IPS-18c (cell line): ENCODE results near the gene CACNA2D3.

Experiments
- H3K4me3 ChIP-seq: 2 replicates; pipeline ENCODE4 v1.7.0; 2013; ENCODE audit warnings: low read depth, mild to moderate bottlenecking, low read length, moderate library complexity; ENCODE audit not compliant: insufficient read depth
- H3K9me3 ChIP-seq: one replicate; pipeline ENCODE4 v1.6.1; 2013; ENCODE audit warnings: mild to moderate bottlenecking, low read length, moderate library complexity; ENCODE audit not compliant: control insufficient read depth, insufficient read depth

The CACNA2D3 gene

DNA sequence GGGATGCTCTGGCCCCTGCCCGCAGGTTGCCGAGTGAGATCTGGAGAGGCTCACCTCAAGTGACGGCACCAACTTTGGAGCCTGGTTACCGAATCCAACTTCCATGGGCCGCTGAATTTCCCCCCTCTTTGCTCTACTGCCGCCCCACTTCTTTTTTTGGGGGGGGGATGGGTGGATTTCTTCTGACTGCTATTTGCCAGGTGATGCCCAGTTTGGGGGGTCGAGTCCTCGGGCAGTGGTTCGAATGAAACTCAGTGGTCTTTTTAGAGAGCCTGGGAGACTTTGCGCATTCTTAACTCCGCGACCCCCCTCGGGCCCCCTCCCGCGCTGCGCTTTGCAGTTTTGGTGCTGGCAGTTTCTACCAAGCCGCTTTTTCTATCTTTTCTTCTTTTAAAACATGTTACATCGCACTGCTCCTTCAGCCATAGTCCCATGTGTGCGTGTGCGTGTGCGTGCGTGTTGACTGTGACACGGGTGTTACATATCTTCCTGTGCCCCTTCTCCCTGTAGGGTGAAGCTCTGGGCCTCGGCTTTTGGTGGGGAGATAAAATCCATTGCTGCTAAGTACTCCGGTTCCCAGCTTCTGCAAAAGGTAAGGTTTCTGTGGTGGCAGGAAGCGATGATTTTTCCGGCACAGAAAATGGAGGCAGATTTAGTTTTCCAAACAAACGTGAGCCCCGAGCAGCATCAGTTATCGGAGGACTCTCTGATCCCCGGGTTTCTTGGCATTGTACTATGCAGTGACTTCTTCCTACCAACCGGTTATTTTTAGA, 837 bp downstream of the CACNA2D3 start:
- no peaks in the 10 kb centered on the region for H3K9me3 ChIP-seq
- H3K4me3 ChIP-seq = peak overlapping the region; percentile 65

DNA sequence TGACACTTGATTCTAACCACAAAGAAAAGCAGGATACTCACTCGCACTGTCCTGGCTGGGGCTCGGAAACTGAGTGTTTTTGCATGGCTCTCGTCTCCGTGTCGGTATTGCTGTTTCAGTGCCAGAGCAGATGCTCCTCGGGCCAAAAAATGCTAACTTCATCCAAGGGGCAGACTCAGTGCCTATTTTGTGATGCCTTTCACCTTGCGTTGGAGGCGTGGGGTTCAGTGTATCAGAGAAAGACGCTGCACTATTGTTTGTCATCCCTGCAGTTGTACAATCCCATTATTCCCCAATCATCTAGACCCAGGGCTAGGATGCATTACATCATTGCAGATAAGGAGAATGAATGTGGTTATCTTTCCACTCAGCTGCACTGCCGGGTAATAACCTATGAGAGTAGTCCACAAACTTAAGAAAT, 1.4 kb downstream of the CACNA2D3 start:
- Histone ChIP-seq H3K4me3 (peak overlapping the region; percentile 65; the same call in 1 of the 2 replicates), H3K9me3 (no peaks in the 10 kb centered on the region)

DNA sequence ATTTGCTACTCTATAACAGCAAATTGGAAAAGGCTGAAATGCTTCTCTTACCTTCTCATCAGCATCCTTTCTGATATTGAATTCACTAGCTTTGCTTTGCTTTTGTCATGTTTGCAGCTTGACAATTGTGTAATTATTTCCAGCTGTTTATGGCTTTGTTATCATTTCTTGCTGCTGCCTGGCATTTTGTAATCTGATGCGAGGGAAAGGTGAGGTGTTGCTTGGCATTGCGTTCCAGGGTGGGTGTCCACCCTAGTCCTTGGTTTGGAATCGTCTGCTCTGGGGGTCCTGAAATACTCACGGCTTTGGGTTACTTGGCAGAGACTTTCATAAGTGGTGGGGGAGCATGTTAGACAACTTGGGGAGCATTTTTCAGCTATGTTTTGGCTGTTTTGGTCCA, 2.9 kb downstream of the CACNA2D3 start:
- Histone ChIP-seq H3K4me3 (no peak overlapping the region), H3K9me3 (no peaks in the 10 kb centered on the region)

DNA sequence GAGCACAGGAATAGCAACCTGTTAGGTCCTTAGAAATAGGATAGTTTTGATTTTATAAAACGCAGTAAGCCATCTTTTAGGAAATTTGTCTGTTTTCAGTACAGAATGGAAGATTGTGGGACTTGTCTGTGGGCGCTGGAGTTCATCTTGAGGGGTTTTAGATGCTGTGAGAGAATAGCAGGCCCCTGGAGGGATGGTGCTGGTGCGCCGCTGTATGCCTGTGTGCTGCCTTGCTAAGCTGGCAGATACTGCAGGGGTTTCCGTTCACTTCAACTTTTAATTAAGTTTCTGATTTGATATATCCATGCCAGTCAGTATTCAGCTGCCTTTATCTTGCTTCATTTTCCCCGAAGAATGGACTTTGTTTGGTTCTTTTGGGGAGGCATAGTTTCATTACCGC, 4.2 kb downstream of the CACNA2D3 start:
- Histone ChIP-seq H3K4me3 (no peak overlapping the region), H3K9me3 (no peaks in the 10 kb centered on the region)

DNA sequence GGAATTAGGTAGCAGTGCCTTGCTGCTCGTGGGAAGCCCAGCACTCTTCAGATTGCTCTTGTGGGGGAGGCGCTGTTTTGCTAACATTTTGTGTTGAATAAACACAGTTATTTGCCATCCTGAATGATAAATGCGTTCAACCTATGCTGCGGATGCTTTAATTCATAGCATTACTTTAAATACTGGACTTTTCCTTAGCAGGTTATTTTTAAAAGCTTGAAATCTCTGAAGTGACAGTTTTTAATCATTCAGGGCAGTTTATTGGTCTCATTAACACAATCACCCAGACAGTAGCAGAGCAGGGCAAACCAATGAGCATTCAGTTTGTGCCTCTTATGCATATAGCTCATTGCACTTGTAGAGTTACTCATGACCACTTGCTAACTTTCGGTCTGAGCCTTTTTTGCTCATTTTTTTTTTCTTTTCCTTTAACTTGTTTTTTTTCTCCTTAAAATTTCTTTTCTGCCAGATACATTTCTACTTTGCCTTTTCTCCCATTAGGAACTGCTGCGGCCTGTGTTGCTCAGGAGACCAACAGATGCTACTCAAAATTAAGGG, 5.2 kb downstream of the CACNA2D3 start:
- Histone ChIP-seq H3K9me3 (no peaks in the 10 kb centered on the region), H3K4me3 (no peak overlapping the region)

DNA sequence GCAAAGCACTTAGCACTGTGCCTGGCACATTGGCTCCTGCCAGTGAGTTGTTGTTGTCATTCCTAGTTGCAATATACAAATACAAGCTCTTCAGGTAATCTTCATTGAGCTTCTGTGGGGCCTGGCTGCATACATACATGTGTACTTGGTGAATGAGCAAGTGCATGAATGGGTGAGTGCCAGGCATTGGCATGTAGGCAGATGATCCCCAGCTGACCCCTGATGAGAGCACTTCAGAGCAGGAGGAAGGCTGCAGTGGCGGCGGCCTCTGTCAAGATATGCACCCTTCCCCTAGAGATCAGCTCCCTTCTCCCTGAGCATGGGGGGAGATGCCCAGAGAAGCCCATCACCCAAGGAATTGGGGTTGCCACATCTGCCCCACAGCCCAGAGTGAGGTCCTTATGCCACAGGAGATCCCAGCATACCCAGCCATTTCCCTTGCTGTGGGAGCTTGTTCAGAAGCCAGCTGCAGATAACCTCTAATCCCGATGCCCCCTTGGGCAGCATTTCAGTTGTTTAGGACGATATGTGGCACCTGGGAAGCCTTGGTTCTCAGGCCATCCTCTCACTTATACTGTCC, 8.8 kb downstream of the CACNA2D3 start:
- H3K4me3 ChIP-seq = no peak overlapping the region
- H3K9me3 ChIP-seq = no peaks in the 10 kb centered on the region

DNA sequence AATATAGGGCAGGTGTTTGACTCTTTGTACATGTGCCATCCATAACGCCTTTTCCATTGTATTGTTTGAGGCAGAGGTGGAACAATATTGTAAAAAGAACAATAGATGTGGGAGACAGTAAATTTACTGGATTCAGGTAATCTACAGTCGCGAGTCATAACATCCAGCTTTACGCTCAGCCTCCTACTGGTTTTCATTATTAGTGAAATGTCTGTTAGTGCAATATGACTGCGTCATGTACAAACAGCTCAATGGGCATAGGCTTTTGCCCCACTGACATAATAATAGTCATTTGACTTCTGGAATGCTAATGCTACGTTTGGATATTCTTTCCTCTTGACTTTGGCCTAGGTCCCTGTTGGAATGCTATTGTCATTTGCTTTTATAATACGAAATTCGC, 9.5 kb downstream of the CACNA2D3 start:
- H3K9me3 ChIP-seq = no peaks in the 10 kb centered on the region
- H3K4me3 ChIP-seq = no peak overlapping the region

DNA sequence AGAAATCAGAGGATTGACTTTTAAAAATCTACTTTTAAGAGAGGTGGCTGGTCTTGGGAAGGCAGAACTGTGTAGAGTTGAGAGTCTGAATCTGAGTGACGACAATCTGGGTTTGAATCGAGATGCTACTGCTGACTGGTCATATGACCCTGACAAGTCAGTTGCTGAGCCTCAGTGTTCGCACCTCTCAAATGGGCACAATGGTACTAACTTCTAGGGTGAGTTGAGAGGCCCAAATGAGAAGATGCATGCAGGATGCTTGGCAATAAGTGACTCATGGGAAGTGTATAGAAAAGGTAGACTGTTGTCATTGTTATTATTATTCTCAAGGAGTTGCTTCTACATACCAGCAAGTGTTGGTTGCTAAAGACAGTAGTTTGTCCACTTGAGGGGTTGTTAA, 10.3 kb downstream of the CACNA2D3 start:
- Histone ChIP-seq H3K9me3 (no peaks in the 10 kb centered on the region), H3K4me3 (no peak overlapping the region)

DNA sequence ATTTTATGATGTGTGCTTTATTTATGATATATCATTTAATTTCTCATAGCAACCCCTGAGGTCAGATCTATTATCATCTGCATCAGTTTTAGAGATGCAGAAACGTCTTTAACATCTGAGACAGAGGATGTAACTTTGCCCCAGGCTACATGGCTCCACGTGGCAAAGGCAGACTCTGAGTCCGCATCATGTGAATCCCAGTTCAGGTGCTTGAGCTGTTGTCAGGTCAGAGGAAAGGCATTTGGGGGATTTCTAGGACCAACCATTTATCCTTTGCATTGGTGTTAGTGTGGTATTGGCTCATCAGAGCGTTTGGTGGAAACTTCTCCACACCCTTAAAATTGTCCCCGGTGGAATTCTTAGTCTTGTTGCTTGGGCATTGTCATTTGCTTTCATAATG, 10.8 kb downstream of the CACNA2D3 start:
- Histone ChIP-seq H3K4me3 (no peak overlapping the region), H3K9me3 (no peaks in the 10 kb centered on the region)

DNA sequence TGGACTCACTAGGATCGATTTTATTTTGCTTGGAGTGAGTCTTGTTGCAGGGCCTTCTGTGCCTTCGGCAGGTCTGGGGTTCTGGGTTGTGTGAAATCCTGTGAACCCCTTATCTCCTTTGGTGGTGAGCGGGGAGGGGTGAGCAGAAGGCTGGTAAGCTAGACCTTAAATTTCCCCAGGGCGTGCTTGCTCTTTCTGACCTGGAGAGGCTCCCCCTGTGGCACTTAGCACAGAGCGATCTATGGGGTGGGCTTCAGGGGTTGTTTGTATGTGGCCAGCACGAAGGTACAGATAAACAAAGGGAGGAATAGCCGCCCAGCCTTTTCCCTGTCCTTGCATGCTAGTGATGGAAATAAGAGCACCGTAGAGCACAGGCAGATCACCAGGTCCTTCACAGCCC, 11.8 kb downstream of the CACNA2D3 start:
- Histone ChIP-seq H3K9me3 (no peaks in the 10 kb centered on the region), H3K4me3 (no peak overlapping the region)

DNA sequence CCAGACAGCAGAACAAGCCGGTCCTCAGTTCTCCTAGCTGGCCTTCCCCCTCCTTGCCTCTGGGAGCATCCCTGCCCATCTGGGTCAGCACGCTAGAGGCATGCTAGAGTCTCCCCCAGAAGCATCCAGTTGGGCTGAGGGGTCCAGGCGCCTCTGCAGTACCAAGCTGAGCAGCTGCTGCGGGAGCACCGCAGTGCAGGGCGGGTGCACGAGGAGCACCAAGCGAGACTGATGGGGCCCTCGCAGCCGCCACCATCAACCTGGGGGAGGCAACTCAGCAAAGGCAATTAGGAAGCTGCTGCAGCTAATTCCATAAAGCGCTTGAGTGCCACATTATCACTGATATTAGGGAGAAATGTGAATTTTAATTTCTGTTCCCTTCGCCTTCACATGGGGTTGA, 12.4 kb downstream of the CACNA2D3 start:
- Histone ChIP-seq H3K4me3 (no peak overlapping the region), H3K9me3 (no peaks in the 10 kb centered on the region)

DNA sequence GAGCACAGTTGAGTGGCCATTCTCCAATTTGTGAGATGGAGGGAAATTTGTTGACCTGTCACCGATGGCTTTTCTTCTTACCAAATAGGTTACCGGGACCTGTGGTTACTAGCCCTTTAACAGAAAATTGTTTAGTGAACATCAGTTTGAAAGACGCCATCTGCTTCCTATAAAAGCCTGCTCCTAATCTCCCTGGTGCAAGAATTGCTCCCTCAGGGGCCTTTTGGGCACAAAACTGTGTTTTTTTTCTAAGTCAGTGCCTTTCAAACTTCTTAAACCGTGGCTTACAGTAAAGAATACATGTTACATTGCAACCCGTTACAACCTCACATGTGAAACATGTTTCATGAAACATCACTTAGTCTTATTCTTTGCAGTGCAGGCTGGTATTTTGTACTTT, 15.0 kb downstream of the CACNA2D3 start:
- Histone ChIP-seq H3K4me3 (no peak overlapping the region), H3K9me3 (no peaks in the 10 kb centered on the region)

DNA sequence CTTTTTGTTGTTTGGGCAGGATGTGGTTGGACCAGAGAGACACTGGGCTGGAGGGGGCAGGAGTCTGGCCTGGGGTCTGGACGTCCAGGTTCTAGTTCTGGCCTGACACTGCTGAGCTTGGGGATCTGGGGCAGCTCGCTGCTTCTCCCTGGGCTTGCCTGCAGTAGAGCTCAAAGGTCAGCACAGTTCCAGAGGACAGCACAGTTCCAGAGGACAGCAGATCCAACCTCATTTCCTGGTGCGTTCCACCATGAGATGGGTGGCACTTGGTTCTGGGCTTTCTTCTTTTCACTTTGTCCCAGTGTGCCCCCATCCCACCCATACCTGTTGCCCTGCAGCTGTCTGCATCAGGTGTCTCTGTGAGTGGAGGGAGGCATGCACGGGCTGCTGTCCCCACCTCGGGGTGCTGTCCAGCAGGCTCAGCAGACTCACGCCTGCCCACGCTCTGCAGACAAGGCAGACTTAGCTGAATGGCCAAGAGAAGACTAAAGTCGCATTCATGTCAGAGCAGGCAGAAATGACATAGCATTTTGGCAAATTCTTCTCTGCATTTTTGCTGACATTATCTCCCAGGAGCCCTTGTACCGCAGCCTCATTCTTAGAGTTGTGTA, 16.7 kb downstream of the CACNA2D3 start:
- no peak overlapping the region for H3K4me3 ChIP-seq
- H3K9me3 ChIP-seq = no peaks in the 10 kb centered on the region

DNA sequence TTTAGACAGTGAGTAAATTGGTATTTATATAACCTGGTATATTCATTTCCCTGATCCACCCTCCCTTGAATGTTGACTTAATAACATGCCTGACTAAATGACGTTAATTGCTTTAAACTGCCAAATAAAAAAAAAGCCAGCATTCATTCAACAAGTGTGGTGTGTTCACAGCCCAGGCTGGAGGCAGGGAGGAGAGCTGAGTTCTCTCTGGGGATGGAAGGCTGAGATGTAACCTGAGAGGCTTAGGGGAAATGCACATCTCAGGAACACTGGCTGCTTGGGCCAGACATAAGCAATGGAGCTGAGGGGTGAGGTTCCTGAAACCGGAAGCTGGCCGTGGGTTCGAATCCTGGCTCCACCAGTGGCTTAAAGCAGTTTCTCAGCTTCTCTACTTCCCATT, 17.3 kb downstream of the CACNA2D3 start:
- no peak overlapping the region for H3K4me3 ChIP-seq
- H3K9me3 ChIP-seq = no peaks in the 10 kb centered on the region

DNA sequence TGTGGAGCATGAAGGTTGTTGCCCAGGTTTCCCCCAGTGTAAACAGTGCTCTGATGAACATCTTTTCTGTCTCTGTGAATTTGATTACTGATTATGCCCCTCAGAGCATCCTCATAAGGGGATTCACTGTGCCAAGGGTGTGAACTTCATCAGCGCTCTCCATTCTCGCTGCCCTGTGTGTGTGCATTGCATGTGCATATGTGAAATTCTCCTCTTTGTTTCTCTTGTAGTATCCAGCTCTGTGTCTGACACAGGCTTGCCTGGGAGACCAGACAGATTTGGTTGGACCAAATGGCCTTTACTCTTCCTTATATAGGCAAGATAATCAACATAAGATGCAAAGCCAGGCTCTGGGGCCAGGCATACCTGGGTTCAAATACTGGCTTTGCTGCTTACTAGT, 21.9 kb downstream of the CACNA2D3 start:
- H3K4me3 ChIP-seq = no peak overlapping the region
- H3K9me3 ChIP-seq = no peaks in the 10 kb centered on the region

DNA sequence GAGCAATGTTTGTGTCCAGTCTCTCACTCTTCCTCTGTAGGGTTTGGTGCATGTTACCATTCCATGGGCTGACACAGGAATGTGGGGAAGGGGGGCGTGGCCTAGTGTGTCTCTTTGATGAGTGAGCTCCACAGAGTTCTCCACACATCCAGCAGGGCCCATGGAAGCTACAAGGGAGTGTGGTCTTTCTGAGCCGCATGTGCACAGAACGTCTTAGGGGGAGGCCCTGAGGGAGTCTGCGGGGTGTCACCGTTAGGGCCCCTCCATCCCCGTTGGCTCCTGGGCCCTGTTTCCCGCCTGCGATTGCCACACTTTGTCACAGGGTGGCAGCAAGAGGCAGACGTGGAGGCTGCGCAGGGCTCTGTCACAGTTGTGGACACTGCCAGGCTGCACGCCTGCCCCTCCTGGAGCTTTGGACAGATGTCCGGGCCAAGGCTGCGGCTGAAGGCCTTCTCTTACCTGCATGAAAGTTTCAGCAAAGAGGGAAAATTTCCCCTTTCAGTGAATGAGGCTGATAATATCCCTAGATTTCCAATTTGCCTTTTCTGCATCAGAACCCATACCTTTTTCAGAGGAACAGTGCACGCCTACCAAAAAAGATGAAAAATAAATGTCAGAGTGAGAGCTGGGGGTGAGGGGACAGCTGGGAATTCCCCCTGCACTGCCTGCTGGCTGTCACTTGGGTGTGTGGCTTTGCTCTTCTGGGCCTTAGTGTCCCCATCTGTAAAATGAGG, 24.3 kb downstream of the CACNA2D3 start:
- no peak overlapping the region for H3K4me3 ChIP-seq
- no peaks in the 10 kb centered on the region for H3K9me3 ChIP-seq

DNA sequence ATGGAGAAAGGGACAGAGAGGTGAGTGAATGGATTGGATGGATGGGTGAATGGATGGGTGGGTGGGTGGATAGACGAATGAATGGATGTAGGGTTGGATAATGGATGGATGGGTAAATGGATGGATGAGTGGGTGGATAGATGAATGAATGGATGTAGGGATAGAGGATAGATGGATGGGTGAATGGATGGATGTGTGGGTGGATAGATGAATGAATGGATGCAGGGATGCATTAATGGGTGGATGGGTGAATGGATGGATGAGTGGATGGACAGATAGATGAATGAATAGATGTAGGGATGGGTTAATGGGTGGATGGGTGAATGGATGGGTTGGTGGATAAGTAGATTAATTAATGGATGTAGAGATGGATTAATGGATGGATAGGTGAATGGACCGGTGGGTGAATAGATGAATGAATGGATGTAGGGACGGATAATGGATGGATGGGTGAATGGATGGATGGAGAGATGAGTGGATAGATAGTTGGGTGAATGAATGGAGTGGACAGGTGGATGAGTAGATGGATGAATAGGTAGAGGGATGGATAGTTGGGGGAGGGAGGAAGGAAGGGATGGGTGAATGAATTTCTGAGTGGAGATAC, 28.6 kb downstream of the CACNA2D3 start:
- H3K4me3 ChIP-seq = no peak overlapping the region
- H3K9me3 ChIP-seq = no peaks in the 10 kb centered on the region
